ENCODE results near the gene IL19. TPM values are rescaled to one million over a fixed set of nuclear protein-coding genes. Genes with fewer than 3 reads are reported as not detected.

The IL19 gene
- total and polyA plus RNA-seq, 2 experiments from 2014 or later: 0.37 TPM; not detected in 1

GRCh38 chr1:206771338-206771692 lies 742 bp downstream of the IL19 start:
- WGBS (ENCODE audit: low lambda C conversion rate, missing lambda C conversion rate): 84% methylated on average over 4 of the region's 4 CpGs
- TF ChIP-seq CTCF (IDR thresholded peaks at IDR 0.05; ENCODE audit: poor library complexity) (no peak), EZH2 (IDR thresholded peaks at IDR 0.05; ENCODE audit: borderline replicate concordance) (no peak), EZH2phosphoT487 (IDR thresholded peaks at IDR 0.05; ENCODE audit: low read depth, severe bottlenecking, unreplicated experiment) (no peak)
- Histone ChIP-seq H3K27me3 (no peaks in the 10 kb centered on the region), H3K36me3 (replicated peaks; ENCODE audit: insufficient read depth, low read depth) (no peaks in the 10 kb centered on the region), H3K9me2 (replicated peaks; ENCODE audit: insufficient read depth) (no peaks in the 10 kb centered on the region), H3K27ac (no peak overlapping the region), H3K4me1 (ENCODE audit: insufficient read depth) (peaks cover 5% of the 10 kb centered on the region), H4K20me1 (ENCODE audit: insufficient read depth, poor library complexity, severe bottlenecking) (no peaks in the 10 kb centered on the region), H3K79me2 (no peaks in the 10 kb centered on the region), H2AFZ (no peak overlapping the region), H3K4me3 (no peak overlapping the region), H3K9me3 (ENCODE audit: low read depth) (no peaks in the 10 kb centered on the region), H3K4me2 (no peak overlapping the region)
- no peak for DNase-seq (ENCODE audit: low spot score)

- no peak for DNase-seq (ENCODE audit: low spot score)
- no peak within 1 kb of the TSS for H3K27ac ChIP-seq
- no peak within 1 kb of the TSS for H3K4me3 ChIP-seq
- no peaks in the 10 kb centered on the region for H3K9me2 ChIP-seq (replicated peaks; ENCODE audit: insufficient read depth)
- H3K79me2 ChIP-seq: no peaks in the 10 kb centered on the region
- no peak within 1 kb of the TSS for H3K4me2 ChIP-seq
- 90% methylated on average over 8 of the region's 8 CpGs for WGBS (ENCODE audit: low lambda C conversion rate, missing lambda C conversion rate)
- H3K36me3 ChIP-seq (replicated peaks; ENCODE audit: insufficient read depth, low read depth): no peaks in the 10 kb centered on the region
- H3K27me3 ChIP-seq: no peaks in the 10 kb centered on the region
- no peaks in the 10 kb centered on the region for H3K9me3 ChIP-seq (ENCODE audit: low read depth)
- H2AFZ ChIP-seq: no peak within 1 kb of the TSS
- H4K20me1 ChIP-seq (ENCODE audit: insufficient read depth, poor library complexity, severe bottlenecking): no peaks in the 10 kb centered on the region
- peaks cover 3% of the 10 kb centered on the region for H3K4me1 ChIP-seq (ENCODE audit: insufficient read depth)
- TF ChIP-seq EZH2phosphoT487 (IDR thresholded peaks at IDR 0.05; ENCODE audit: low read depth, severe bottlenecking, unreplicated experiment) (no peak), CTCF (IDR thresholded peaks at IDR 0.05; ENCODE audit: poor library complexity) (no peak), EZH2 (IDR thresholded peaks at IDR 0.05; ENCODE audit: borderline replicate concordance) (no peak)
Measured at GRCh38 chr1:206772243-206772937, 1.8 kb downstream of the IL19 start, which contains the start of gene IL10. Gene IL10, minus strand, starts transcription at chr1:206772494. Its CDS starts 59 bp downstream, at chr1:206772435.

GRCh38 chr1:206774093-206774492 lies 3.5 kb downstream of the IL19 start:
- Histone ChIP-seq H3K9me3 (ENCODE audit: low read depth) (no peaks in the 10 kb centered on the region), H4K20me1 (ENCODE audit: insufficient read depth, poor library complexity, severe bottlenecking) (no peaks in the 10 kb centered on the region), H3K9me2 (replicated peaks; ENCODE audit: insufficient read depth) (no peaks in the 10 kb centered on the region), H2AFZ (no peak overlapping the region), H3K27ac (no peak overlapping the region), H3K4me2 (no peak overlapping the region), H3K79me2 (no peaks in the 10 kb centered on the region), H3K4me3 (no peak overlapping the region), H3K27me3 (no peaks in the 10 kb centered on the region), H3K36me3 (replicated peaks; ENCODE audit: insufficient read depth, low read depth) (no peaks in the 10 kb centered on the region), H3K4me1 (ENCODE audit: insufficient read depth) (peaks cover 3% of the 10 kb centered on the region)
- TF ChIP-seq EZH2 (IDR thresholded peaks at IDR 0.05; ENCODE audit: borderline replicate concordance) (no peak), CTCF (IDR thresholded peaks at IDR 0.05; ENCODE audit: poor library complexity) (no peak), EZH2phosphoT487 (IDR thresholded peaks at IDR 0.05; ENCODE audit: low read depth, severe bottlenecking, unreplicated experiment) (no peak)
- no peak for DNase-seq (ENCODE audit: low spot score)
- whole genome bisulfite sequencing (ENCODE audit: low lambda C conversion rate, missing lambda C conversion rate): 73% methylated on average over 3 of the region's 3 CpGs

Measured in hepatocyte (in vitro differentiated cells).